ENCODE measurements around the gene CASZ1.

DNA sequence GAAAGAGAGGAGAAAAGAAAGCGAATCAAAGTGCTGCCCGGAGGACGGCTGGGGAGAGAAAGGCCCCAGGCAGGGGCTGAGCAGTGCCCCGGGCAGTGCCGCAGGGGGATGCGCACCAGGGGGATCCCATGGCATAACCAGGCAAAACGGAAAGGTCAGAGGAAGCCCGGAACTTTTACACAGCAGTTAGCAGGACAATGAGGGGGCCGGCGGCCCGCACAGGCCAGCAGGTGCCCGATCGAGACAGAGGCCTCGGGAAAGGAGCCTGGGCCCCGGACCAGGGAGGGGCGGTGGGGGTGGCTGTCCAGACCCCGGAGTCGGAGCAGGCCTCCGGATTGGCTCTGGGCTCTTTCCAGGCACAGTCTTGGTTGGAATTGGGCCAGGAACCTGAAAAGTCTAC lies 86.8 kb downstream of the CASZ1 start:
- TF ChIP-seq, protein P1, sequence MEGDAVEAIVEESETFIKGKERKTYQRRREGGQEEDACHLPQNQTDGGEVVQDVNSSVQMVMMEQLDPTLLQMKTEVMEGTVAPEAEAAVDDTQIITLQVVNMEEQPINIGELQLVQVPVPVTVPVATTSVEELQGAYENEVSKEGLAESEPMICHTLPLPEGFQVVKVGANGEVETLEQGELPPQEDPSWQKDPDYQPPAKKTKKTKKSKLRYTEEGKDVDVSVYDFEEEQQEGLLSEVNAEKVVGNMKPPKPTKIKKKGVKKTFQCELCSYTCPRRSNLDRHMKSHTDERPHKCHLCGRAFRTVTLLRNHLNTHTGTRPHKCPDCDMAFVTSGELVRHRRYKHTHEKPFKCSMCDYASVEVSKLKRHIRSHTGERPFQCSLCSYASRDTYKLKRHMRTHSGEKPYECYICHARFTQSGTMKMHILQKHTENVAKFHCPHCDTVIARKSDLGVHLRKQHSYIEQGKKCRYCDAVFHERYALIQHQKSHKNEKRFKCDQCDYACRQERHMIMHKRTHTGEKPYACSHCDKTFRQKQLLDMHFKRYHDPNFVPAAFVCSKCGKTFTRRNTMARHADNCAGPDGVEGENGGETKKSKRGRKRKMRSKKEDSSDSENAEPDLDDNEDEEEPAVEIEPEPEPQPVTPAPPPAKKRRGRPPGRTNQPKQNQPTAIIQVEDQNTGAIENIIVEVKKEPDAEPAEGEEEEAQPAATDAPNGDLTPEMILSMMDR (conservative IDR thresholded peaks at IDR 0.05; ENCODE audit: low read depth in 2 of 2), result no peak
- TF ChIP-seq EZH2phosphoT487 (IDR thresholded peaks at IDR 0.05; ENCODE audit: unreplicated experiment), result no peak
- TF ChIP-seq POLR2AphosphoS5 (IDR thresholded peaks at IDR 0.05; ENCODE audit: low read depth), result no peak
- no peak for TF ChIP-seq EZH2 (IDR thresholded peaks at IDR 0.05; ENCODE audit: low read depth, unreplicated experiment)
- no peak for TF ChIP-seq JUNB (IDR thresholded peaks at IDR 0.05; ENCODE audit: unreplicated experiment)
- TF ChIP-seq, protein P2, sequence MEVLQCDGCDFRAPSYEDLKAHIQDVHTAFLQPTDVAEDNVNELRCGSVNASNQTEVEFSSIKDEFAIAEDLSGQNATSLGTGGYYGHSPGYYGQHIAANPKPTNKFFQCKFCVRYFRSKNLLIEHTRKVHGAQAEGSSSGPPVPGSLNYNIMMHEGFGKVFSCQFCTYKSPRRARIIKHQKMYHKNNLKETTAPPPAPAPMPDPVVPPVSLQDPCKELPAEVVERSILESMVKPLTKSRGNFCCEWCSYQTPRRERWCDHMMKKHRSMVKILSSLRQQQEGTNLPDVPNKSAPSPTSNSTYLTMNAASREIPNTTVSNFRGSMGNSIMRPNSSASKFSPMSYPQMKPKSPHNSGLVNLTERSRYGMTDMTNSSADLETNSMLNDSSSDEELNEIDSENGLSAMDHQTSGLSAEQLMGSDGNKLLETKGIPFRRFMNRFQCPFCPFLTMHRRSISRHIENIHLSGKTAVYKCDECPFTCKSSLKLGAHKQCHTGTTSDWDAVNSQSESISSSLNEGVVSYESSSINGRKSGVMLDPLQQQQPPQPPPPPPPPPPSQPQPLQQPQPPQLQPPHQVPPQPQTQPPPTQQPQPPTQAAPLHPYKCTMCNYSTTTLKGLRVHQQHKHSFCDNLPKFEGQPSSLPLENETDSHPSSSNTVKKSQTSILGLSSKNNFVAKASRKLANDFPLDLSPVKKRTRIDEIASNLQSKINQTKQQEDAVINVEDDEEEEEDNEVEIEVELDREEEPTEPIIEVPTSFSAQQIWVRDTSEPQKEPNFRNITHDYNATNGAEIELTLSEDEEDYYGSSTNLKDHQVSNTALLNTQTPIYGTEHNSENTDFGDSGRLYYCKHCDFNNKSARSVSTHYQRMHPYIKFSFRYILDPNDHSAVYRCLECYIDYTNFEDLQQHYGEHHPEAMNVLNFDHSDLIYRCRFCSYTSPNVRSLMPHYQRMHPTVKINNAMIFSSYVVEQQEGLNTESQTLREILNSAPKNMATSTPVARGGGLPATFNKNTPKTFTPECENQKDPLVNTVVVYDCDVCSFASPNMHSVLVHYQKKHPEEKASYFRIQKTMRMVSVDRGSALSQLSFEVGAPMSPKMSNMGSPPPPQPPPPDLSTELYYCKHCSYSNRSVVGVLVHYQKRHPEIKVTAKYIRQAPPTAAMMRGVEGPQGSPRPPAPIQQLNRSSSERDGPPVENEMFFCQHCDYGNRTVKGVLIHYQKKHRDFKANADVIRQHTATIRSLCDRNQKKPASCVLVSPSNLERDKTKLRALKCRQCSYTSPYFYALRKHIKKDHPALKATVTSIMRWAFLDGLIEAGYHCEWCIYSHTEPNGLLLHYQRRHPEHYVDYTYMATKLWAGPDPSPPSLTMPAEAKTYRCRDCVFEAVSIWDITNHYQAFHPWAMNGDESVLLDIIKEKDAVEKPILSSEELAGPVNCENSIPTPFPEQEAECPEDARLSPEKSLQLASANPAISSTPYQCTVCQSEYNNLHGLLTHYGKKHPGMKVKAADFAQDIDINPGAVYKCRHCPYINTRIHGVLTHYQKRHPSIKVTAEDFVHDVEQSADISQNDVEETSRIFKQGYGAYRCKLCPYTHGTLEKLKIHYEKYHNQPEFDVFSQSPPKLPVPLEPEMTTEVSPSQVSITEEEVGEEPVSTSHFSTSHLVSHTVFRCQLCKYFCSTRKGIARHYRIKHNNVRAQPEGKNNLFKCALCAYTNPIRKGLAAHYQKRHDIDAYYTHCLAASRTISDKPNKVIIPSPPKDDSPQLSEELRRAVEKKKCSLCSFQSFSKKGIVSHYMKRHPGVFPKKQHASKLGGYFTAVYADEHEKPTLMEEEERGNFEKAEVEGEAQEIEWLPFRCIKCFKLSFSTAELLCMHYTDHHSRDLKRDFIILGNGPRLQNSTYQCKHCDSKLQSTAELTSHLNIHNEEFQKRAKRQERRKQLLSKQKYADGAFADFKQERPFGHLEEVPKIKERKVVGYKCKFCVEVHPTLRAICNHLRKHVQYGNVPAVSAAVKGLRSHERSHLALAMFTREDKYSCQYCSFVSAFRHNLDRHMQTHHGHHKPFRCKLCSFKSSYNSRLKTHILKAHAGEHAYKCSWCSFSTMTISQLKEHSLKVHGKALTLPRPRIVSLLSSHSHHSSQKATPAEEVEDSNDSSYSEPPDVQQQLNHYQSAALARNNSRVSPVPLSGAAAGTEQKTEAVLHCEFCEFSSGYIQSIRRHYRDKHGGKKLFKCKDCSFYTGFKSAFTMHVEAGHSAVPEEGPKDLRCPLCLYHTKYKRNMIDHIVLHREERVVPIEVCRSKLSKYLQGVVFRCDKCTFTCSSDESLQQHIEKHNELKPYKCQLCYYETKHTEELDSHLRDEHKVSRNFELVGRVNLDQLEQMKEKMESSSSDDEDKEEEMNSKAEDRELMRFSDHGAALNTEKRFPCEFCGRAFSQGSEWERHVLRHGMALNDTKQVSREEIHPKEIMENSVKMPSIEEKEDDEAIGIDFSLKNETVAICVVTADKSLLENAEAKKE (CRISPR knock-in tag; IDR thresholded peaks at IDR 0.05), result no peak
